ENCODE data around the gene TBXA2R.

The TBXA2R gene

GRCh38 chr19:3653865-3654513 is 47.3 kb upstream of the TBXA2R start:
- Histone ChIP-seq H3K9ac (ENCODE audit: low read length) (no peak overlapping the region), H3K27ac (ENCODE audit: low read depth, low read length) (no peak overlapping the region), H3K27me3 (ENCODE audit: low read length) (no peaks in the 10 kb centered on the region), H3K4me3 (ENCODE audit: insufficient read depth, low read length, poor library complexity, severe bottlenecking) (no peak overlapping the region), H3K9me2 (replicated peaks; ENCODE audit: insufficient read depth, low read length) (no peaks in the 10 kb centered on the region), H3K79me2 (ENCODE audit: insufficient read depth, low read length) (no peaks in the 10 kb centered on the region), H2AFZ (ENCODE audit: low read depth, low read length, severe bottlenecking) (no peak overlapping the region), H3K36me3 (ENCODE audit: low read length) (no peaks in the 10 kb centered on the region), H3K9me3 (ENCODE audit: insufficient read depth, low read length) (no peaks in the 10 kb centered on the region), H3K4me2 (ENCODE audit: low read depth, low read length, poor library complexity, severe bottlenecking) (no peak overlapping the region), H4K20me1 (ENCODE audit: low read depth, low read length) (no peaks in the 10 kb centered on the region), H3F3A (ENCODE audit: insufficient read depth) (no peaks in the 10 kb centered on the region)
- TF ChIP-seq EZH2phosphoT487 (conservative IDR thresholded peaks at IDR 0.05; ENCODE audit: low read length) (no peak), CTCF (IDR thresholded peaks at IDR 0.05; ENCODE audit: insufficient read depth, low read length, poor library complexity, severe bottlenecking) (peak; percentile 16)

DNA sequence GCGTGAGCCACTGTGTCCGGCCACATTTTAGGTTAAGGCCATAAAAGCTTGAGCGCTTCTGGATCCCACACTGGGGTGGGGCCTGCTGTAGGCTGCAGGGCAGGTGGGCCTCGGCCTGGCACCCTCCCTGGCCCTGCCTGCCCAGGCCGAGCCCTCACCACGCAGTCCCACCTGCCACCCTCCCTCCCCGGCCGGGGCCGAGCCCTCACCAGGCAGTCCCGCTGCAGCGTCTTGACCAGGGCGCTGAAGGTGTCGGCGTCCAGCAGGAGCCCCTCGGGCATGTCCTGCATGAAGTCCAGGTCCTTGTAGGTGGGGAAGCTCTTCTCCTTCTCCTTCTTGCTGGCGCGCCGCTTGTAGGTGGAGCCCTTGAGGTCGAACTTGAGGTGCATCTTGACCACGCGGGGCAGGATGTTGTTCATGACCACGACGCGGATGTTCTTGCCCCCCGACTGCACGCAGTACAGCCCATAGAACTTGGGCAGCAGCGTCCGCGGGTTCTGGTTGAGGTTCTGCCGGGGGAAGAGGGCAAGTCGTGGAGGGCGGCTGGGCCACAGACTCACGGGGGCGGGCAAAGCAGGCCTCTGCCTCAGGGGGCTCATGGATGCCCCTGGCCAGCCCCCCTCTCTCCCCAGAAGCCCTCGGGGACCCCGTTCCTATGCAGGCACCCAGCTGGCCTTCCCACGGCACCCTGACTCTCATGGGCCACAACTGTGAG is 46.6 kb upstream of the TBXA2R start:
- Histone ChIP-seq H3K27me3 (ENCODE audit: low read length) (no peaks in the 10 kb centered on the region), H3K9me3 (ENCODE audit: insufficient read depth, low read length) (no peaks in the 10 kb centered on the region), H4K20me1 (ENCODE audit: low read depth, low read length) (no peaks in the 10 kb centered on the region), H3K4me3 (ENCODE audit: insufficient read depth, low read length, poor library complexity, severe bottlenecking) (no peak overlapping the region), H3K9ac (ENCODE audit: low read length) (no peak overlapping the region), H3K36me3 (ENCODE audit: low read length) (no peaks in the 10 kb centered on the region), H3F3A (ENCODE audit: insufficient read depth) (no peaks in the 10 kb centered on the region), H2AFZ (ENCODE audit: low read depth, low read length, severe bottlenecking) (no peak overlapping the region), H3K79me2 (ENCODE audit: insufficient read depth, low read length) (no peaks in the 10 kb centered on the region), H3K4me2 (ENCODE audit: low read depth, low read length, poor library complexity, severe bottlenecking) (no peak overlapping the region), H3K27ac (ENCODE audit: low read depth, low read length) (no peak overlapping the region), H3K9me2 (replicated peaks; ENCODE audit: insufficient read depth, low read length) (no peaks in the 10 kb centered on the region)
- no peak for TF ChIP-seq CTCF (IDR thresholded peaks at IDR 0.05; ENCODE audit: insufficient read depth, low read length, poor library complexity, severe bottlenecking)
- no peak for TF ChIP-seq EZH2phosphoT487 (conservative IDR thresholded peaks at IDR 0.05; ENCODE audit: low read length)

- H3K4me3 ChIP-seq (ENCODE audit: insufficient read depth, low read length, poor library complexity, severe bottlenecking) = no peak overlapping the region
- H2AFZ ChIP-seq (ENCODE audit: low read depth, low read length, severe bottlenecking) = no peak overlapping the region
- no peaks in the 10 kb centered on the region for H3K9me2 ChIP-seq (replicated peaks; ENCODE audit: insufficient read depth, low read length)
- H3K9ac ChIP-seq (ENCODE audit: low read length) = no peak overlapping the region
- no peaks in the 10 kb centered on the region for H3K27me3 ChIP-seq (ENCODE audit: low read length)
- no peaks in the 10 kb centered on the region for H3K79me2 ChIP-seq (ENCODE audit: insufficient read depth, low read length)
- no peaks in the 10 kb centered on the region for H3K36me3 ChIP-seq (ENCODE audit: low read length)
- H4K20me1 ChIP-seq (ENCODE audit: low read depth, low read length) = no peaks in the 10 kb centered on the region
- TF ChIP-seq EZH2phosphoT487 (conservative IDR thresholded peaks at IDR 0.05; ENCODE audit: low read length) (no peak), CTCF (IDR thresholded peaks at IDR 0.05; ENCODE audit: insufficient read depth, low read length, poor library complexity, severe bottlenecking) (no peak)
- no peaks in the 10 kb centered on the region for H3F3A ChIP-seq (ENCODE audit: insufficient read depth)
- no peak overlapping the region for H3K4me2 ChIP-seq (ENCODE audit: low read depth, low read length, poor library complexity, severe bottlenecking)
- no peak overlapping the region for H3K27ac ChIP-seq (ENCODE audit: low read depth, low read length)
- H3K9me3 ChIP-seq (ENCODE audit: insufficient read depth, low read length) = no peaks in the 10 kb centered on the region
Measured at GRCh38 chr19:3652422-3652821, 45.7 kb upstream of the TBXA2R start.

Measured in SU-DHL-6 (cell line).